GM18505 (cell line): ENCODE results near the gene ZNF337.
"Not testable (repeated sequence)": the region's sequence is repeated elsewhere in the genome, so short reads cannot be mapped to it uniquely, and the experiment has no call there.

ENCODE experiments used
- ATAC-seq: cut with Tn5 transposase; IDR thresholded peaks from one replicate; pipeline ENCODE4 v1.9.1; 2021; ENCODE audit not compliant: unreplicated experiment
- POLR2A ChIP-seq: IDR thresholded peaks from 4 replicates; pipeline ENCODE4 v1.6.1; 2011; ENCODE audit warnings: borderline replicate concordance; ENCODE audit not compliant: insufficient read depth, insufficient read length; ENCODE audit errors: extremely low read depth

Gene ZNF337

GRCh38 chr20:25675161-25675560 lies 21.5 kb downstream of the ZNF337 start:
- TF ChIP-seq POLR2A, result no peak
- no peak for ATAC-seq

GRCh38 chr20:25672659-25673235 lies 23.9 kb downstream of the ZNF337 start:
- ATAC-seq, result no peak
- no peak for TF ChIP-seq POLR2A

- no peak for TF ChIP-seq POLR2A
- no peak for ATAC-seq
Measured at GRCh38 chr20:25669826-25670422, 26.7 kb downstream of the ZNF337 start.

GRCh38 chr20:25668446-25668845 lies 28.2 kb downstream of the ZNF337 start:
- no peak for TF ChIP-seq POLR2A
- no peak for ATAC-seq

- no peak for ATAC-seq
- no peak for TF ChIP-seq POLR2A
Measured at GRCh38 chr20:25659999-25660398, 36.7 kb downstream of the ZNF337 start.

- no peak for ATAC-seq
- TF ChIP-seq POLR2A, result no peak
Measured at GRCh38 chr20:25654487-25654886, 42.2 kb downstream of the ZNF337 start.

DNA sequence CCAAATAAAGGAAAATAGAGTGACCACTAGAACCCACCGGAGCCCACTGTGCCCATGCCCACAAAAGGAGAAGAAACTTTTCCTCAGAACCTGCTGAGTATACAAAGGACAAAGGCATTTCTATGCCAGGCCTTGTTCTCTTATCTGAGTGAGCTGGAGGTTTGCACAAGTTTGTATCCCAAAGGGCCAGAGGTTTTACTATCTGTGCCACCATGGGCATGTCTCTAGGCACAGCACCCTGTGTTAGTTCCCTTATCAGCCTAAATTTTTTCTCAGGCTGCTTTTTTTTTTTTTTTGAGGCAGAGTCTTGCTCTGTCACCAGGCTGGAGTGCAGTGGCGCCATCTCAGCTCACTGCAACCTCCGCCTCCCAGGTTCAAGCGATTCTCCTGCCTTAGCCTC lies 43.8 kb downstream of the ZNF337 start:
- not testable (repeated sequence) for ATAC-seq

GRCh38 chr20:25644814-25645213 lies 51.8 kb downstream of the ZNF337 start:
- no peak for TF ChIP-seq POLR2A
- ATAC-seq, result no peak

DNA sequence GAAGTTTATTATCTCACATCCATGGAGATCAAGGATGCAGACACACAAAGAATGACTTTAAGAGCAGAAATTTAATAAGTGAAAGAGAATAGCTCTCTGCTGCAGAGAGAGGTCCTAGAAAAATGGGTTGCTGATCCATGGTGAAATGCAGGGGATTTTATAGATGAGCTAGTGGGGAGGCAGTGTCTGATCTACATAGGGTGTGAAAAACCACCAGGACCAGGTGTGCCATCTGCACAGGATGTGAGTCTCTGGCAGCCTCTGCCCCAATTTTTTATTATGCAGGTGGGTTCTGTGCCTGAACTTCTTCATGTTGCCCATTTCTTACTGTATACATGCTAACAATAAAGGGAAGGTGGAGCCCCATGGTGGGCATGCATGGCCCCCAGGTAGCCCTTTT lies 52.9 kb downstream of the ZNF337 start:
- no peak for ATAC-seq
- no peak for TF ChIP-seq POLR2A

DNA sequence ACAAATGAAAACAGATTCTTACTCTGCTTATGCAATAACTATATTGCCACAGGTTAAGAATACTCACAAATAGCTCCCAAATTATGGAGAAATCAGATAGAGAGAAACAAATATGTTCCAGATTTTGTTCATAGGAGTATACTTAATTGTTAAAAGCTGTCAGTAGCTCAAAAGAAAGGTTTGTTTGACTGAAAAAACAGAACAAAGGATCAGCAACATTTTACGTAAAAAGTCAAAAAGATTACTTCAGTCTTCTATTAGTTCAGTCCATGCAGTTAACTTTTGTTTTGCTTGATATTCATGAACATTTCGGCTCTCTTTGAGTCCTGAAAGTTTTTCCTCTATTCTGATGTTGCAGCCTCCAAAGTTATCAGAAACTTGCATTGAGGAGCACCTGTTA lies 59.4 kb downstream of the ZNF337 start:
- no peak for TF ChIP-seq POLR2A
- no peak for ATAC-seq

DNA sequence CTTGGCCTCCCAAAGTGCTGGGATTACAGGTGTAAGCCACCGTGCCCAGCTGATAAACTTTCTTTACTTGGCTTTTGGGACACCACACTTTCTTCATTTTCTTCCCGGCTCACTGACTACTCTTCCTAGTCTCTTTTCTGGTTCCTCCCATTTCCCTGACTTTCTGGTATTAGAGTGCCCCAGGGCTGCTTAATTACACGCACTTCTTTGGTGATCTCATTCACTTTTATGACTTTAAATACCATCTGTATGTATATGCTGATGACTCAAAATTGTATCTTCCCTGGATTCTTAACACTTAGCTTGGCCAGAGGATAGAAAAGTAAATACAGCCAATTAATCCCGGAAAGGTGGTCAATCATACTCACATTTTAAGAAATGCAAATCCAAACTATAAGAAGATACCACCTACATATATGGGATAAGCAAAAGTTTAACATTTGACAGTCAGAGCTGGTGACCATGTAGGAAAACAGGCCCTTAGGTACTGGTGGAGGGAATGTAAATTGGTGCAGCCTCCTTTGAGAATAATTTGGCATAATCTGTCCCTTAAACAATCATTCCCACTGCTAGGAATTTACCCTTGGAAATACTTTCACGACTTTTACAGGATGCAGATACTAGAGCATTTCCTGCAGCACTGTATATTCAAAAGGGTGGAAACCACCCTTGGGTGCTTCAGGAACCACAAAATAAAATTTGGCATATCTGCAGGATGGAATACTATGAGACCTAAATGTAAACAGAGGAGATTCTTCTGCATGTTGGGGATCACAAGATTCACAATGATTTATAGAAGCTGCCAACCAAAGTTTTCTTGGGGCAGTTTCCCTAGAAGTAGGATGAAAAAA lies 63.5 kb downstream of the ZNF337 start:
- no peak for ATAC-seq
- no peak for TF ChIP-seq POLR2A

DNA sequence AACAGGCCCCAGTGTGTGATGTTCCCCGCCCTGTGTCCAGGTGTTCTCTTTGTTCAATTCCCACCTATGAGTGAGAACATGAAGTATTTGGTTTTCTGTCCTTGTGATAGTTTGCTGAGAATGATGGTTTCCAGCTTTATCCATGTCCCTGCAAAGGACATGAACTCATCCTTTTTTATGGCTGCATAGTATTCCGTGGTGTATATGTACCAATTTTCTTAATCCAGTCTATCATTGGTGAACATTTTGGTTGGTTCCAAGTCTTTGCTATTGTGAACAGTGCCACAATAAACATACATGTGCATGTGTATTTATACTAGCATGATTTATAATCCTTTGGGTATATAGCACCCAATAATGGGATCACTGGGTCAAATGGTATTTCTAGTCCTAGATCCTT lies 66.0 kb downstream of the ZNF337 start:
- not testable (repeated sequence) for ATAC-seq

- no peak for ATAC-seq
- TF ChIP-seq POLR2A, result no peak
Measured at GRCh38 chr20:25629816-25630499, 66.7 kb downstream of the ZNF337 start.

DNA sequence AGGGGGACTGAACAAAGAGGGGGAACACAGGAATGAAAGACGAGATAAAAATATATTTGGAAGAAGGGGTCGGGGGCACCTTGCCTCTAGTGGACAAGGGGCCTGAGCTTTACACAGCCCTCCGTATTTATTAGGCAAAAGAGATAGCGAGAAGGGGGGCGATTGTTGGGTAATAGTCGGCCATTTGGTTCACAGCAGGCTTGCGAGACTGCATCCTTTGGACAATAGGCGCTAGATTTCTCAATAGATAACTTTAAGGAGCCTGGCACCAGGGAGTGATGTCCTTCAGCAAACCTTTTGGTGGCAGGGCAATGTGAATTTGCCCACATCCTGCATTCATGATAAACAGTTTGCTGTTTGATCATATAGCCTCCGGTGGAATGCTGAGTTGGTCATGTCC lies 69.9 kb downstream of the ZNF337 start:
- no peak for ATAC-seq
- no peak for TF ChIP-seq POLR2A
